Fibroblast of mammary gland (primary cell): ENCODE measurements around the gene MMP21.

Source experiments
- DNase-seq: peaks from one replicate; pipeline ENCODE4 v3.0.0-alpha.2; 2010; ENCODE audit warnings: low read depth
- H3K4me3 ChIP-seq: 2 replicates; pipeline ENCODE4 v1.5.1; 2011; ENCODE audit warnings: low read depth, mild to moderate bottlenecking, low read length, moderate library complexity; ENCODE audit not compliant: control insufficient read depth
- TF ChIP-seq, protein P1 (sequence below): conservative IDR thresholded peaks from 2 replicates; pipeline ENCODE4 v1.5.1; 2011; ENCODE audit warnings: low read depth, low read length, inconsistent platforms; ENCODE audit not compliant: control insufficient read depth, insufficient read depth

The MMP21 gene

DNA sequence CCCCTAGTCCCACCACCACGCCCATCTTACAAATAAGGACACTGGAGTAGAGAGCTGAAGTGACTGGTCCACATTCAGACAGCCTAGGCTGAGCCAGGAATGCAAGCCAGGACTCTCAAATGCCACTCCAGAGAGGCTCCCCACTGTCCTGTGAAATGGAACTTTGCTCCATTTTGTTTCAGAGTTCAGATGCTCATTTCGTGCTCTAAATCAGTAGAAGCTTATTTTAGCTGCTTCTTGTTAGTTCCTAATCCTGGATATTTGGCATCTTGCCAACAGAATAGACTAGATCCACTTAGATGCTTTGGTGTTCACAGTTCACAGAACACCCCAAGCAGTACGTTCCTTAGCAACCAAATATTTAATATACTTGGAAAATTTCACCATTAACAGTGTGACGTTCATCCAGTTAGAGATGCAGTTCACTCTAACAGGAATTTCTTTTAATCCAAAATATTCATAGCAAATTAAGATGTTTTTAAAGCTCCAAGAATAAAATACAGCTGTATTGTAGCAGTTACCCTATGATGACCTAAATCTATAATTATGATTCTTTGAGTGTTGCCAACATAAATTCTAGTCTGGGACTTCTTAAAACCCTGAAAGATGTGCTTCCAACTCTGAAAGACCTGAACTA is 7.3 kb downstream of the MMP21 start:
- TF ChIP-seq, protein P1, sequence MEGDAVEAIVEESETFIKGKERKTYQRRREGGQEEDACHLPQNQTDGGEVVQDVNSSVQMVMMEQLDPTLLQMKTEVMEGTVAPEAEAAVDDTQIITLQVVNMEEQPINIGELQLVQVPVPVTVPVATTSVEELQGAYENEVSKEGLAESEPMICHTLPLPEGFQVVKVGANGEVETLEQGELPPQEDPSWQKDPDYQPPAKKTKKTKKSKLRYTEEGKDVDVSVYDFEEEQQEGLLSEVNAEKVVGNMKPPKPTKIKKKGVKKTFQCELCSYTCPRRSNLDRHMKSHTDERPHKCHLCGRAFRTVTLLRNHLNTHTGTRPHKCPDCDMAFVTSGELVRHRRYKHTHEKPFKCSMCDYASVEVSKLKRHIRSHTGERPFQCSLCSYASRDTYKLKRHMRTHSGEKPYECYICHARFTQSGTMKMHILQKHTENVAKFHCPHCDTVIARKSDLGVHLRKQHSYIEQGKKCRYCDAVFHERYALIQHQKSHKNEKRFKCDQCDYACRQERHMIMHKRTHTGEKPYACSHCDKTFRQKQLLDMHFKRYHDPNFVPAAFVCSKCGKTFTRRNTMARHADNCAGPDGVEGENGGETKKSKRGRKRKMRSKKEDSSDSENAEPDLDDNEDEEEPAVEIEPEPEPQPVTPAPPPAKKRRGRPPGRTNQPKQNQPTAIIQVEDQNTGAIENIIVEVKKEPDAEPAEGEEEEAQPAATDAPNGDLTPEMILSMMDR = no peak
- peak; percentile 32 for DNase-seq
- H3K4me3 ChIP-seq = no peak overlapping the region

DNA sequence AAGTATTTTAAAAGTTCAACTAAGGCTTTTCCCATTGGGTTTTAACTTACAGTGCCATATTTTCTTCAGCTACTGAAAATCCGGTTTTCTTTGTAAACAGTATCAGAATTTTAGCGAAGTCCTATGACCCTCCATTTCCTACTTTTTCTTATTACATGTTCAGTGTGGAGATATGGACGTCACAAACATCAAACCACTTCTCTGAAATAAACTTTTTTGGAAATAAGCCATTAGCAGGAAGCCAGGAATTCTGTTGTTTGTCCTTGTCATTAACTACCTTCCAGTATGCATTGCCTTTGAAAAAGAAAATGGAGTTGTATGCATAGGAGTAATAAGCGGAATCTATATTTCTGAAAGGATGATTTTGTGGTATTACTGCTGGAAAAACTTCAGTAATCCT is 9.1 kb downstream of the MMP21 start:
- TF ChIP-seq, protein P1 = no peak
- H3K4me3 ChIP-seq = no peak overlapping the region
- no peak for DNase-seq

DNA sequence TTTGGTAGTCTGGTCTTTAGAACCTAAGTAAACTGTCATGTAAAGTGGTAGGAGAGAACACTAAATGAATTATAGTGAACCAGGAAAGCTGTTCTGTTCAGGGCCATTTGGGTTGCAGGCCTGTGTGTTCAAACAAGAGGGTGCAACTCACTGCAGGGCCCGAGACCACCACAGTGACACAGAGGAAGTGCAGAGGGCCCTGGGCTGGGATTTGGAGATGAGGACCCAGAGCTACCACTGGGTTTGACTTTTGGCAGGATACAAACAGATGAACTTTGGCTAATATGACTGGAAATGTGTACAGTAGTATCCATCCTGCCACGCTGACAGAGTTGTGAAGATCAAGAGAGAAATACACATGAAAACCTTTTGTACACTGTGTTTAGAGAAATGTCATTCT is 9.8 kb downstream of the MMP21 start:
- H3K4me3 ChIP-seq = no peak overlapping the region
- TF ChIP-seq, protein P1 = no peak
- no peak for DNase-seq

DNA sequence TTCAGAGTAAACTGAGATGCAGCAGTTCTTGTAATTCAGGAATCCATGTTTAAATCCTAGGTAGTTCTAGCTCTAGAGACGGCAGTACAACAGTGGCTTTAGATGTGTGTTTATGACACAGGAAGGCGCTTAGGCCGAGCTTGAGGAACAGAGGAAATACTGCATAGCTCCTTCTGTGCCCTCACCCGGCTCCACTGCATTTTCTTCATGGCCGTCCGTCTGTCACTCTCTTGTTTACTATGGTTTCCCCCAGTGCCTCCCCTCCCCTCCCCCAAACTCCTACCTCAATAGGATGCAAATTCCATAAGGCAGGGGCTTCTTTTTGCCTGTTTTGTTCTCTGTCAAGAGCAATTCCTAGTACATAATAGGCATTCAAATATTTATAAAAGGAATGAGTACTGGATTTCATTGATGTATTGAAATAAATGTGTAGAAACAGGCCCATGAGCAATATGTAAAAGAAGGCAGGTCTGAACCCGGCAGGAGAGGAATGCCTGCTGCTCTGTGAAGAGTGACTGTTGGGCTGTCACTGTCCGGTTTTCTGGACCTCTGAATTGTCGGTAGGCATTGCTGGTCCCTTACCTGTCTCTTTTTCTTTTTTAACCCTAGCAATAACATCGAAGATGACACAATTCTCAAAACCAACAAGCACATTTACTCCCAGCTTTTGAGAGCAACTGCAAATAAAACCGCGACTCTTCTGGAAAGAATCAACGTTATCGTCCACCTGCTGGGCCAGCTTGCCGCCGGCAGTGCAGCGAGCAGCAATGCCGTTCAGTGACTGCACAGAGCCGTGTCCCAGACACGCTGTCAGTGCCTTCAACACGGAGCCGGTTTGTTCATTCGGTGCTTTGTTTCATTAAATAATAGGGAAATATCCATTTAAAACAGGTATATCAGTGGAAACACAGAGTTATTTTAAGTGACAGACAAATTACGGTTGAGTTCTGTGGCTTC is 12.7 kb downstream of the MMP21 start:
- DNase-seq = no peak
- TF ChIP-seq, protein P1 = no peak
- H3K4me3 ChIP-seq = no peak overlapping the region

DNA sequence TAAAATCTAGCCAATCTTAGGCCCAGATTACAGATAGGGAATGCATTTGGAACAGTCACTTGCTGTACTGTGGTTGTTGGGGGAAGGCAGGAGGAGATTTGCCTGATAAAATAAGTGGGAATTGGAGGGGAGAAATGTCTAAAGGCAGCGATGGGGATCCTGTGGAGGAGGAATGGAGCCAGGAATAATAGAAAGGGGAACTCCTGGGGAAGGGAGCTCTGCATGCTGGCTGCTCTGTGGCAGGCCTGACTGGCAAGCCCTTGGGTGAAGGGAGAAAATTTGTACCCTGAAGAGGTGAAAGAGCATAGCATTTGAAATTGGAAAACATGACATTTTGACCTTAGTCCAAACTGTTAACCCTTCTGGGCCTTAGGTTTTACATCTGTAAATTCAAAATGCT is 13.7 kb downstream of the MMP21 start:
- H3K4me3 ChIP-seq = no peak overlapping the region
- no peak for DNase-seq
- TF ChIP-seq, protein P1 = no peak

DNA sequence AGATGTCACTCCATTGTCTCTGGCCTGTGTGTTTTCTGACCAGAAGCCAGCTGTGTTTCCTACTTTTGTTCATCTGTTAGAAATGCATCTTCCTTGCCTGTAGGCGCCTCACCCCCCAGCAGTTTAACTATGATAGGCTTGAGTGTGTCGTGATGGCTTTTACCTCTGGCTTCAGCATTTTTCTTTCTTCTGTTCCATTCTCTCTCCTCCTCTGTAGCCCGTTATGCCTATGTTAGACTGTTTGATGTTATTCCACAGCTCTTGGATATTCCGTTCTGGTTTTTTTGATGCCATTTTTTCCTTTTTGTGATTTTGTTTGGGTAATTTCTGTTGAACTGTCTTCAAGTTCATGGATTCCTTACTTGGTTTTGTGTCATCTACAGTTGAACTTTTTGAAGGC is 17.9 kb downstream of the MMP21 start:
- no peak for DNase-seq
- H3K4me3 ChIP-seq = no peak overlapping the region
- TF ChIP-seq, protein P1 = no peak
